ENCODE data around the gene FAM219B. TPM values are rescaled to one million over a fixed set of nuclear protein-coding genes. Genes with fewer than 3 reads are reported as not detected.

Gene FAM219B
- polyA plus RNA-seq, 1 experiment, result 38.2 TPM

GRCh38 chr15:74906067-74906449 lies 593 bp downstream of the FAM219B start:
- CTCF ChIA-PET, result interaction anchor here (2.5 kb wide), 1 partner anchor 45 kb away, joined by 10 read pairs; no protein-coding TSS in a partner anchor
- H3K27me3 ChIP-seq (ENCODE audit: control insufficient read depth, insufficient read depth, low read length), result no peaks in the 10 kb centered on the region
- peak overlapping the region; percentile 81 for H3K27ac ChIP-seq (ENCODE audit: low read depth, low read length)
- H3K9me3 ChIP-seq (ENCODE audit: control insufficient read depth, insufficient read depth, low read length), result no peaks in the 10 kb centered on the region; the same call in 1 of the 2 replicates
- POLR2A ChIA-PET, result interaction anchor here (0.7 to 1.4 kb wide), 3 partner anchors 8 to 17 kb away, joined by 3 to 7 read pairs (median 5); partner anchors contain the start of gene MPI
- no peak for DNase-seq (ENCODE audit: low read depth, low spot score)
- peak overlapping the region; percentile 81 for H3K4me3 ChIP-seq (ENCODE audit: low read depth, low read length)
- no peak for TF ChIP-seq CTCF (IDR thresholded peaks at IDR 0.05; ENCODE audit: low read depth, low read length)

DNA sequence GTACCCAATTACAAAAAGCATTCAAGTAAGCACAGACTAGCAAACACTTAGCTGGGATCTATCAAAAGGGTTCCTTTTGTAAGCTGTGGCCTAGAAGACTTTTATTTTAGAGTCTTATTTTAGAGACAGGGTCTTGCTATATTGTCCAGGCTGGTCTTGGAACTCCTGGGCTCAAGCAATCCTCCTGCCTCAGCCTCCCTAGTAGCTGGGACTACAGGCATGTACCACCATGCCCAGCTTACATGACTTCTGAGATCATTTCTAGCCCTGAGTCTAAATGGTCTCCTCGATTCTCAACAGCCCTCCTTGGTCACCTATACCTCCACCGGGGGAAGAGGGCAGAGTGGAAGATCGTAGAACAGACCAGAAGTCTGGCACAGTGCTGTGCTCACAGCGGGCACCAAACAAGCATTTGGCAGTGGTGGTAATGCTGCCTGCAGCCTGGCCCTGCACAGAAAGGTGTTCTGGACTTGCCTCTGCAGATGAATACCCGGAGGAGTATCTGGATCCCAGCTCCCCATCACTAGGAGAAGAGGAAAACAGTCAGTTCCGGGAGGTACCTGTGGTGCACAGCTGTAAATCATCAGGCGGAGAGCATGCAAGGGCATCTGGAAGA lies 2.4 kb downstream of the FAM219B start:
- ChIA-PET POLR2A (no interaction called here), CTCF (interaction anchor here (0.5 kb wide), 1 partner anchor 62 kb away, joined by 4 read pairs; no protein-coding TSS in a partner anchor)
- Histone ChIP-seq H3K9me3 (ENCODE audit: control insufficient read depth, insufficient read depth, low read length) (no peaks in the 10 kb centered on the region; the same call in 1 of the 2 replicates), H3K4me3 (ENCODE audit: low read depth, low read length) (no peak overlapping the region), H3K27ac (ENCODE audit: low read depth, low read length) (no peak overlapping the region), H3K27me3 (ENCODE audit: control insufficient read depth, insufficient read depth, low read length) (no peaks in the 10 kb centered on the region)
- no peak for DNase-seq (ENCODE audit: low read depth, low spot score)
- TF ChIP-seq CTCF (IDR thresholded peaks at IDR 0.05; ENCODE audit: low read depth, low read length), result no peak

GRCh38 chr15:74903676-74904075 lies 3.0 kb downstream of the FAM219B start:
- Histone ChIP-seq H3K27ac (ENCODE audit: low read depth, low read length) (no peak overlapping the region), H3K4me3 (ENCODE audit: low read depth, low read length) (no peak overlapping the region), H3K27me3 (ENCODE audit: control insufficient read depth, insufficient read depth, low read length) (no peaks in the 10 kb centered on the region), H3K9me3 (ENCODE audit: control insufficient read depth, insufficient read depth, low read length) (no peaks in the 10 kb centered on the region; the same call in 1 of the 2 replicates)
- TF ChIP-seq CTCF (IDR thresholded peaks at IDR 0.05; ENCODE audit: low read depth, low read length), result no peak
- ChIA-PET CTCF (interaction anchor here (0.5 to 3.5 kb wide), 3 partner anchors 13 to 582 kb away, joined by 4 to 61 read pairs (median 5); partner anchors contain the start of gene MPI), POLR2A (interaction anchor here (0.6 kb wide), 1 partner anchor 41 kb away, joined by 4 read pairs; no protein-coding TSS in a partner anchor)
- no peak for DNase-seq (ENCODE audit: low read depth, low spot score)

DNA sequence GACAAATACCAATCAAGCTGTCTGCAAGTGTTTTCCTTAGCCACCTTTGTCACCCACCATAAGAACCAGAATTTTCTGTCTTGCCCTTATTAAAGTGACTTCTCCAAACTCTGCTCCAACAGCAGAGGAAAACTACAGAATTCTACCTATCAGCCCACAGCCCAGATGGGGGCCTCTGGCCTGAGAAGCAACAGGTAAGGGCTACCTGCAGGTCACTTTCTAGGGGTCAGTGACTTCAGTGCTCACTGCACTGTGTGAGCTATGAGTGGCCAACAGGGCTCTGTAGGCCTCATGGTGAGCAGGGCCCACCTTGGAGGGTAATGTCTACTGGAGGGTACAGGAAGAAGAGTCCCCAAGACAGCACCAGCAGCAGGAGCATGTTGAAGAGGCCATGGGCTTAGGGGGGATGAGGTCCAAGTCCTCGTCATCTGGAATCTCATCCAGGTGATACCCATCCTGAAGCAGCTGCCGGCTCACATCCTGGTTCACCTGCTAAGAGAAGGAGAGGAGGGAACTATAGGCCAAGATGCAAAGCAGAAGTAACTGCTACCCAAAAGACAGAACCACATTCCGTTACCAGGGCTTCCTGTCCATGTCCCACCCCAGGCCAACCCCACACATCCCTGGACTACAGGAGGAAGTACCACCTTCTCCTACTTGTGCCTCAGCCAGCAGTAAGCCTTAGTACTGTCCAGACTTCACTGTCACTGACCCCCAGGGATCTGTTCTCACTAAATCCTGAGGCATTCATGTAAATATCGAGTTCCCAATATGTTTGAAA lies 4.2 kb downstream of the FAM219B start:
- no peak for DNase-seq (ENCODE audit: low read depth, low spot score)
- POLR2A ChIA-PET, result interaction anchor here (0.6 to 1.1 kb wide), 2 partner anchors 14 to 37 kb away, joined by 3 to 4 read pairs; no protein-coding TSS in a partner anchor
- CTCF ChIA-PET, result interaction anchor here (0.6 to 4.5 kb wide), 41 partner anchors 7 to 771 kb away, joined by 3 to 61 read pairs (median 5); partner anchors contain the start of genes MPI, PPCDC, SCAMP2 and UBL7
- no peaks in the 10 kb centered on the region for H3K27me3 ChIP-seq (ENCODE audit: control insufficient read depth, insufficient read depth, low read length)
- no peaks in the 10 kb centered on the region; the same call in 1 of the 2 replicates for H3K9me3 ChIP-seq (ENCODE audit: control insufficient read depth, insufficient read depth, low read length)
- no peak overlapping the region for H3K4me3 ChIP-seq (ENCODE audit: low read depth, low read length)
- no peak overlapping the region for H3K27ac ChIP-seq (ENCODE audit: low read depth, low read length)
- no peak for TF ChIP-seq CTCF (IDR thresholded peaks at IDR 0.05; ENCODE audit: low read depth, low read length)

All from AG04450 (cell line).